PC-3 (cell line): ENCODE data around the gene ZFPM1. TPM values are rescaled to one million over a fixed set of nuclear protein-coding genes. Genes with fewer than 3 reads are reported as not detected.

Experiments used
- ATAC-seq: fragments of 200-7000 bp; cut with Tn5 transposase; 2 replicates; pipeline ENCODE4 v1.9.1; 2020; ENCODE audit warnings: mild to moderate bottlenecking, moderate library complexity
- BruUV-seq: library from RNA; stranded (reverse); fragments of 400-500 nt; replicated peaks from 2 replicates; lab custom pipeline; 2021; lab: Mats Ljungman, UMichigan
- CTCF ChIA-PET: fragments of 300-600 bp; sonication (Branson Sonifier 250); formaldehyde crosslinking; loops from one replicate; lab custom pipeline; 2022; ENCODE audit warnings: antibody characterized with exemption; lab: Charles Lee
- POLR2A ChIA-PET: fragments of 300-600 bp; sonication (Branson Sonifier 250); formaldehyde crosslinking; loops from one replicate; lab custom pipeline; 2022; ENCODE audit warnings: antibody characterized with exemption; ENCODE audit not compliant: unreplicated experiment; lab: Charles Lee
- DNase-seq: peaks from one replicate; pipeline ENCODE4 v3.0.0-alpha.2; 2015
- H2AFZ ChIP-seq: fragments of 300-600 bp; sonication (generic); 2 replicates; pipeline ENCODE4 v1.6.0; 2016; ENCODE audit warnings: antibody characterized with exemption, low read length
- H3F3A ChIP-seq: fragments of 300-600 bp; sonication (generic); one replicate; pipeline ENCODE4 v1.6.0; 2017; ENCODE audit warnings: antibody characterized with exemption, low read length, control low read depth, mild to moderate bottlenecking; ENCODE audit not compliant: unreplicated experiment
- H3K27ac ChIP-seq: fragments of 300-600 bp; sonication (generic); 2 replicates; pipeline ENCODE4 v1.5.1; 2016; ENCODE audit warnings: mild to moderate bottlenecking, low read length
- H3K27me3 ChIP-seq: fragments of 300-600 bp; sonication (generic); 2 replicates; pipeline ENCODE4 v1.6.1; 2016; ENCODE audit warnings: low read length, mixed read lengths
- H3K36me3 ChIP-seq: fragments of 300-600 bp; sonication (generic); 2 replicates; pipeline ENCODE4 v1.6.1; 2016; ENCODE audit warnings: low read depth, mixed run types, low read length, mixed read lengths
- H3K4me1 ChIP-seq: fragments of 300-600 bp; sonication (generic); 2 replicates; pipeline ENCODE4 v1.5.1; 2016; ENCODE audit warnings: low read length; ENCODE audit not compliant: insufficient read depth
- H3K4me2 ChIP-seq: fragments of 300-600 bp; sonication (generic); 2 replicates; pipeline ENCODE4 v1.6.0; 2016; ENCODE audit warnings: low read length
- H3K4me3 ChIP-seq: fragments of 300-600 bp; sonication (generic); 2 replicates; pipeline ENCODE4 v1.5.1; 2016; ENCODE audit warnings: mild to moderate bottlenecking, low read length, mixed read lengths
- H3K79me2 ChIP-seq: fragments of 300-600 bp; sonication (generic); 2 replicates; pipeline ENCODE4 v1.6.1; 2017; ENCODE audit warnings: low read length, mixed read lengths
- H3K9ac ChIP-seq: fragments of 300-600 bp; sonication (generic); 2 replicates; pipeline ENCODE4 v1.6.0; 2016; ENCODE audit warnings: mild to moderate bottlenecking, low read length
- H3K9me2 ChIP-seq: fragments of 300-600 bp; sonication (generic); replicated peaks from 2 replicates; pipeline ENCODE4 v1.6.1; 2016; ENCODE audit warnings: mixed run types, low read length, mixed read lengths
- H3K9me3 ChIP-seq: fragments of 300-600 bp; sonication (generic); 2 replicates; pipeline ENCODE4 v1.6.1; 2016; ENCODE audit warnings: low read length, mixed read lengths
- H4K20me1 ChIP-seq: fragments of 300-600 bp; sonication (generic); 2 replicates; pipeline ENCODE4 v1.6.1; 2016; ENCODE audit warnings: low read length, mixed read lengths
- CTCF ChIP-seq: fragments of 300-600 bp; sonication (generic); conservative IDR thresholded peaks from 2 replicates; pipeline ENCODE4 v1.5.1; 2017; ENCODE audit warnings: antibody characterized with exemption, low read depth, mild to moderate bottlenecking, low read length
- EZH2 ChIP-seq: fragments of 300-600 bp; sonication (generic); IDR thresholded peaks from one replicate; pipeline ENCODE4 v1.6.1; 2017; ENCODE audit warnings: antibody characterized with exemption, mild to moderate bottlenecking, low read length; ENCODE audit not compliant: unreplicated experiment
- EZH2phosphoT487 ChIP-seq: fragments of 300-600 bp; sonication (generic); IDR thresholded peaks from 2 replicates; pipeline ENCODE4 v1.6.1; 2018; ENCODE audit warnings: mild to moderate bottlenecking, antibody characterized with exemption, low read length, borderline replicate concordance
- intact Hi-C: fragments of 100-400 bp; cut with micrococcal nuclease; formaldehyde crosslinking; loops from 2 replicates; pipeline ENCODE4 v1.9.0; 2023
- total RNA-seq: library from RNA; depleted of rRNA; stranded (reverse); fragments of >200 nt; gene quantifications from 2 replicates; pipeline ENCODE4 v1.2.3, GENCODE V29; 2014

Gene ZFPM1
- total RNA-seq, 1 experiment from 2014 or later: 4.6 TPM

- Histone ChIP-seq H3K9me3 (no peaks in the 10 kb centered on the region), H3K27me3 (no peaks in the 10 kb centered on the region), H3K9ac (no peak overlapping the region), H3K4me1 (no peaks in the 10 kb centered on the region), H2AFZ (no peak overlapping the region), H3K36me3 (no peaks in the 10 kb centered on the region), H3F3A (no peaks in the 10 kb centered on the region), H3K9me2 (no peaks in the 10 kb centered on the region), H3K79me2 (no peaks in the 10 kb centered on the region), H3K4me3 (no peak overlapping the region), H3K4me2 (no peak overlapping the region), H4K20me1 (no peaks in the 10 kb centered on the region), H3K27ac (no peak overlapping the region)
- TF ChIP-seq EZH2: no peak
- TF ChIP-seq CTCF: no peak
- TF ChIP-seq EZH2phosphoT487: no peak
- no peak for ATAC-seq
- intact Hi-C loops: no loop called here
- CTCF ChIA-PET: no interaction called here
- no peak for DNase-seq
- POLR2A ChIA-PET: no interaction called here
- no TSS peak for BruUV-seq
Observed at GRCh38 chr16:88418869-88419268, 34.2 kb upstream of the ZFPM1 start.

- ChIA-PET POLR2A (no interaction called here), CTCF (no interaction called here)
- Histone ChIP-seq H3K36me3 (no peaks in the 10 kb centered on the region), H4K20me1 (no peaks in the 10 kb centered on the region), H3K79me2 (no peaks in the 10 kb centered on the region), H3K4me3 (no peak overlapping the region), H3K9me3 (no peaks in the 10 kb centered on the region), H2AFZ (no peak overlapping the region), H3K4me2 (no peak overlapping the region), H3K4me1 (no peaks in the 10 kb centered on the region), H3F3A (no peaks in the 10 kb centered on the region), H3K27me3 (no peaks in the 10 kb centered on the region), H3K9me2 (no peaks in the 10 kb centered on the region), H3K27ac (no peak overlapping the region), H3K9ac (no peak overlapping the region)
- DNase-seq: no peak
- no peak for ATAC-seq
- intact Hi-C loops: no loop called here
- BruUV-seq: no TSS peak
- TF ChIP-seq EZH2phosphoT487: no peak
- no peak for TF ChIP-seq CTCF
- no peak for TF ChIP-seq EZH2
Observed at GRCh38 chr16:88419790-88420189, 33.3 kb upstream of the ZFPM1 start.

GRCh38 chr16:88420496-88420895 is 32.6 kb upstream of the ZFPM1 start:
- Histone ChIP-seq H2AFZ (no peak overlapping the region), H3K9me2 (no peaks in the 10 kb centered on the region), H3K36me3 (no peaks in the 10 kb centered on the region), H3K79me2 (no peaks in the 10 kb centered on the region), H3K4me3 (no peak overlapping the region), H3K27me3 (no peaks in the 10 kb centered on the region), H3K4me2 (no peak overlapping the region), H3K27ac (no peak overlapping the region), H3K4me1 (no peaks in the 10 kb centered on the region), H3F3A (no peaks in the 10 kb centered on the region), H3K9ac (no peak overlapping the region), H3K9me3 (no peaks in the 10 kb centered on the region), H4K20me1 (no peaks in the 10 kb centered on the region)
- ATAC-seq: no peak
- POLR2A ChIA-PET: no interaction called here
- CTCF ChIA-PET: no interaction called here
- intact Hi-C loops: no loop called here
- no TSS peak for BruUV-seq
- no peak for DNase-seq
- TF ChIP-seq EZH2 (no peak), EZH2phosphoT487 (no peak), CTCF (no peak)
